ENCODE measurements around the gene CNOT8.
"Not testable (repeated sequence)": the region's sequence is repeated elsewhere in the genome, so short reads cannot be mapped to it uniquely, and the experiment has no call there.

CNOT8 gene

GRCh38 chr5:154858297-154858971, at the start of gene CNOT8:
Gene CNOT8 (plus strand): TSS chr5:154858627. CDS start chr5:154863279, 4,652 bp downstream.
- DNase-seq = peak; percentile 97

GRCh38 chr5:154811239-154811638, 47.2 kb upstream of the CNOT8 start:
- DNase-seq = no peak

GRCh38 chr5:154811653-154812465, 46.6 kb upstream of the CNOT8 start:
- DNase-seq = peak; percentile 64 to 71

GRCh38 chr5:154813158-154813557, 45.3 kb upstream of the CNOT8 start:
- no peak for DNase-seq

DNA sequence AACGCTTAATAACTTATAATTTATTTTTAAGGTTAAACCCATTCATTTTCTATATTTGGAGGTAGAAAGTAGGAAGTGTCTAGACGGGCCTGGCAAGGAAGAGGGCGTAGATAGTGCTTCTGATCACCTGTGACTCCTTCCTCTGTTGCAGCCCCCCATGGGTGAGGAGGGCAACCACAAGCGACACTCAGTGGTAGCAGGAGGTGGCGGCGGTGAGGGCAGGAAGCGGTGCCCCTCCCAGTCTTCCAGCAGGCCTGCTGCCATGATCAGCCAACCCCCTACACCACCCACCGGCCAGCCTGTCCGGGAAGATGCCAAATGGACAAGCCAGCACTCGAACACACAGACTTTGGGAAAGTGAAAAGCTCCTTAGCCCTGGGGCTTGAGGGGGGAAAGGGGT, 44.7 kb upstream of the CNOT8 start:
- peak; percentile 29 to 56 for DNase-seq

- DNase-seq = no peak
Measured at GRCh38 chr5:154815025-154815424, 43.4 kb upstream of the CNOT8 start.

DNA sequence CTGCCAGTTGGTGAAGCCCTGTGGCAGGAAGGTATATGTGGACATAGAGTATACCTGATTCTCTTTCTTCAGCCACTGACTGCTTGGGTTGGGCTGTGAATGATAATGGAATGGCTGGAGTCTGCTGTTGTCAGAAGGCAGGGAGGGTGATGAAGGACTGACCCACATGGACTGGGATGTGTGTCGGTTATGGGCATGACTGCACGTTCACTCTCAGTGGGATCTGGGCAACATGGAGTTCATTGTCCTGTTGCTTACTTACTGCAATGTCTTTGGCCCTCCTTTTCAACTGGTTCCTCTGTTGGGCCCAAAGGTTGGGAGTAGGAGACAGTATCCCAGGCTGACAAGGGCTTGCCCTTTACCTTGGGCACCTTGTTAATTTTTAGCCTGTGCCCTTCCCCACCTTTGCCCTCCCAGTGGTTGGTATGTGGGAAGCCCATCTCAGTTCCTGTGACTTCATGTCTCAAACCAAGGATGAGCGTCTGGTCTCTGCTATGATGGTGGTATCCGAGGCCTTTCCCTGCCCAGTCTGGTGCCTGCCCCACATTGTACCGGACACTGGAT, 42.7 kb upstream of the CNOT8 start:
- DNase-seq = no peak

DNA sequence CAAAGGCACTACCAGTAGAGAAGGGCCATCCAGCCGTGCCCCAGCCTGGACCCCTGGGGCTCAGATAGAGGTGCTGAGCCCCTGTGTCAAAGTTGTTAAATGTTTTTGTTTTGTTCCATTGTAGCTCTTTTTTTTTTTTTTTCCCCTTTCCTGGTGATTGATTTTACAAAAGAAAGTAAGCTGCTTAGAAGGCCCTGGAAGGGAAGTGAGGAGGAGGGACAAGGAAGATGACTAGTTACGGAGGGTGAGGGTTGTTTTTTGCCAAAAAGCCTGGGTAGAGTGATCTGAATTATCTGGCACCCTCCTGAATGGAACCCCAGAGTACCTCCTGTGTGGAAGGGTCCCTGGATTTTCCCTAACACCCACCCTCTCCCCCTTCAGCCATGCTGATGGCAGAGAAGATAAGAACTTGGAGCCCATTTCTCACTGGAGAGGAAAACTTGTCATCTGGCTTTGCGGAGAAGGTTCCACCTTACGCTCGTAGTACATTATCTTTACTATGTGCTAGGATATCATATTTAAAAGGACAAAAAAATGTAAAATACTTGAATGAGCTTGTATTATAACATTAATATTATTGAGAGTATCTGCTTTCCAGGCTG, 41.4 kb upstream of the CNOT8 start:
- no peak for DNase-seq

GRCh38 chr5:154817815-154818214, 40.6 kb upstream of the CNOT8 start:
- no peak for DNase-seq

GRCh38 chr5:154818471-154819116, 39.8 kb upstream of the CNOT8 start:
- DNase-seq = no peak

DNA sequence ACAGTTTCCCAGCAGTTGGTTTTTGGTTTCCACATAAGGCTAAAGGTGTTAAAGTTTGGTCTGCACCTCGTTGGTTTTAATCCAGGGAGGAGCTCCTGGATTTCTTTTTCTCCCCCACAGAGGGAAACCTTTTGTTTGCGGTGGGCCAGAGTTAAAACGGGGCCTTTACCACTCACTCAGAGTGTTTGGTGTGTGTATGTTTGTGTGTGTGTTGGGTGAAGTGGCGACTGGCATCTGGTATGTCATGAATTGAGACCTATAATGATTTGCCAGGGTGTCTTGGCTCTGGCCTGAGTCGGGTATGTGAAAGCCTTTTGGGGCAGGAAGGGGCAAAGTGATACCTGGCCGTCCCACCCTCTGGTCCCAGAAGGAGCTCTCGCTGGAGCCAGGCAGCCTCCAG, 38.9 kb upstream of the CNOT8 start:
- DNase-seq = no peak

DNA sequence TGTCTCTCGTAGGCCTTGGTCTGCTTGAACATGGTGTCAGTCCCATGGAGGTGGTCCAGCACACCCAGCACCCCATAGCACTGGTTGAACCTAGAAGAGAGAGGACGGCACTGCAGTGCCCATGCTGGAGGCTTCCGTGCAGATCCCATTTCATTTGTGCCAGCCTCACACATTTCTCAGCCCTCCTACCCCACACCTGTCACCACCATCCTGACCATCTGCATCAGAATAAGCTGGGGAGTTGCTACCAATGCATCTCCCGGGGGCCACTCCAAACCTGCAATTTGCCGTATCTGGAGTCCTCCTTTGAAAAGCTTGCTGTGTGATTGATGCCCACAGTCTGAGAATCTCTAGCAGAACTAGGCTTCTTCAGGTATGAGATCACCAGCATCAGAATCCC, 38.0 kb upstream of the CNOT8 start:
- no peak for DNase-seq

GRCh38 chr5:154822896-154823295, 35.5 kb upstream of the CNOT8 start:
- DNase-seq = not testable (repeated sequence)

- no peak for DNase-seq
Measured at GRCh38 chr5:154823605-154824004, 34.8 kb upstream of the CNOT8 start.

GRCh38 chr5:154824070-154824469, 34.4 kb upstream of the CNOT8 start:
- DNase-seq = no peak

GRCh38 chr5:154829181-154829588, 29.2 kb upstream of the CNOT8 start:
- no peak for DNase-seq

- DNase-seq = peak in 1 of 2 donors; percentile 40
Measured at GRCh38 chr5:154829589-154830218, 28.7 kb upstream of the CNOT8 start.

- DNase-seq = no peak
Measured at GRCh38 chr5:154830219-154830595, 28.2 kb upstream of the CNOT8 start.

DNA sequence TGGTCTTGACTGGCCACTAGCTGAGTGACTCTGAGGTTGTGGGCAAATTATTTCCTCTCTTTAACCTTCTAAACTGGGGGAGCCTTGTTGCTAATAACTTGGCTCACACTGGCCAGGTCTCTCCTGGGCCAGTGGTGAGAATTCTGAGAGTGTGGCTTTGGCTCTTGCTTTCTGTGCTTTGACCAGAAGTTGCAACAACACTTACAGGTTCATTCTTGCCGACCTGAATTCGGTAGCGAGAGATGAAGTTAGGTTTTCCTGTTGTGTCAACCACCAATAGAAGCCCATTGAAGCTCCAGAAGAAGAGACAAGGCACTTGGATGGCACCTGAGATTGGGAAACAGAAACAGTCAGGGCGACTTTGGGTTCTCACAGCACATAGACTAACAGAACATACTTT, 27.8 kb upstream of the CNOT8 start:
- no peak for DNase-seq

GRCh38 chr5:154831451-154831850, 27.0 kb upstream of the CNOT8 start:
- no peak for DNase-seq

DNA sequence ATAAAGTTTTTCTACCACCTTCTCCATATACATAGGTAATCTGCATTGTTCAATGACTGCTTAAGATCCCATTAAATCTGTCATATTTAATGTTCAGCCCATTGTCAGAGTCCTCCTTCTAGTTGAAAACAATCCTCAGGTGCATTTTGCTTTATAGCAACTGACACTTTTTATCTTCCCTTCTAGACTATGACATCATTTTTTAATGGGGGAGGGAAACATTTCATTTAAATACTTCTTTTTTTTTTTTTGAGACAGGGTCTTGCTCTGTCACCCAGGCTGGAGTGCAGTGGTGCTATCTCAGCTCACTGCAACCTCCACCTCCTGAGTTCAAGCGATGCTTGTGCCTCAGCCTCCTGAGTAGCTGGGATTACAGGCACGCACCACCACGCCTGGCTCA, 25.6 kb upstream of the CNOT8 start:
- not testable (repeated sequence) for DNase-seq

GRCh38 chr5:154834053-154834452, 24.4 kb upstream of the CNOT8 start:
- no peak for DNase-seq

- DNase-seq = not testable (repeated sequence)
Measured at GRCh38 chr5:154835701-154836052, 22.8 kb upstream of the CNOT8 start.
